NCI-H526 (cell line): ENCODE measurements around the gene INSYN2B.

Experiments
- DNase-seq, 2 experiments: peaks; one replicate each; lab custom pipeline; 2025; lab: John Stamatoyannopoulos, UW

INSYN2B gene

DNA sequence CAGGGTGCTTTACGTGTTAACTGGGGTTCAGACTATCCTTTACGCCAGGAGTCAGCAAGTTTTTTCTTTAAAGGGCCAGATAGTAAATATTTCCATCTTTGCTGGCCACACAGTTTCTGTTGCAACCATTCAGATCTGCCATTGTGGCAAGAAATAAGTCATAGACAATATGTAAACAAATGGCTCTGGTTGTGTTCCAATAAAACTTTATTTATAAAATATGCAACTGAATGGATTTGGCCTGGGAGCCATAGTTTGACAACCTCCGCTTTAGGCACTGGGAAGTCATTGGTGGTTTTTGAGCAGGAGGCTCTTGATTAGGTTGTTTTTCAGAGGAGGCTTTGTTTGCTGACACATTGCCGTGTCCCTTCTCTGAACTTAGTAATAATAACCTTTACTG is 90.7 kb downstream of the INSYN2B start:
- no peak for DNase-seq

DNA sequence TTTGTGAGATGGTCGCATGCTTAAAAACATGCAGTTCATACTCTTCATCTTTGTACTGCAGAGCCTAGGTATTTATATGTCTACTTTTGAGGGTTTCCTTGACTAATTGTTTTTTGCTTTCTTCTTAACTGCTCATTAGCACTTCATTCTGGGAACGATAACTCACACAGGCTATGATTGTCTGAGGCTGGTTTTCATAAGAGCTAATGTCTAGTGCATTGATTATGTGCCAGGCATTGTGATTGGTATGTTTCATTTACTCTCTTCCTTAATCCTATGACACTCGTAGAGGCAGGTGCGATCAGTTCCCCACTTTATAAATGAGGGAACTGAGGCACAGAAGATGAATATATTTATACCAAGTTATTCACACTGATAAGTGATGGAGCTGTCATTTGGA is 93.6 kb downstream of the INSYN2B start:
- DNase-seq, result no peak

DNA sequence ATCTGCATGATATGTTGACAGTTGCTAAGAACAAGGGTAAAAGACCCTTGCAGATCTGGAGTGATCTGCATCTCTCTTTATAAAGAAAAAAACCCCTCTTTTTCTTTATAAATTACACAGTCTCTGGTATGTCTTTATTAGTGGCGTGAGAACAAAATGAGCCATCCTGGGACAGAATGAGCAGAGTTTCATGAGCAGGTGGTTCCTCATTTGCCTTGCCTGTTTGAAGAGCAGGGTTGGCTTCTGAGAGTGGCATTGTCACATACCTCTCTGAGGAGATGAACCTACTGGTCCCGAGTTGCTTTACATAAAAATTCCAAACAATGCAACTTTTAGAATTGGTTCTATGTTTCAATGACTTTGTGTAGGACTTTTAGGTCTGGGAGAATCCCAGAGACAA is 94.3 kb downstream of the INSYN2B start:
- no peak for DNase-seq

DNA sequence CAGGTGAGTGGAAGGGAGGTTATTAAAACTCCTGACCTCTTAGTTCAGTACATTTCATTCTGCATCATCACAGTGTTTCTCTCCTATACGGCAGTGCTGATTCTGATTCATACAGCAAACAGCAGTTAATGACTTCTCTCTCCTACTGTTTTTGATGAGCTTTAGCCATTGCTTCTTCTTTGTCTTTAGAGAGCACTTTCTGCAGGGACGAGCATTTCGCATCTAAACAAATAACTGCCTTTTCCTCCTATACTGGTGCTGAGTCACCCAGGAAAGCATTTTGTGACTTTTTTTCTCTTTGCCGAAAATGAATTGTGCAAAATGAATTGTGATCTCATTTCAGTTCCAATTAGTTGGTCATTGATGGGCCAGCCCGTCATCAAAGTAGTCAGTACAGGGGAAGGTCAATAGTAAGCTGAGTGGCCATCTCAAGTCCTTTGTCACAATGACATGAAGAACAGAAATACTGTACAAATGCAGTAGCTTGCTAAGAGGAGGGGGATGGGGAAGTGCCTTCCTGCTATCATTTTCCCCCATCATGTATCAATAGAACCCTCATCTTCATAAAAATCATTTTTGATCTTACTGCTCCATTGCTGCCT is 98.5 kb downstream of the INSYN2B start:
- DNase-seq, result no peak

DNA sequence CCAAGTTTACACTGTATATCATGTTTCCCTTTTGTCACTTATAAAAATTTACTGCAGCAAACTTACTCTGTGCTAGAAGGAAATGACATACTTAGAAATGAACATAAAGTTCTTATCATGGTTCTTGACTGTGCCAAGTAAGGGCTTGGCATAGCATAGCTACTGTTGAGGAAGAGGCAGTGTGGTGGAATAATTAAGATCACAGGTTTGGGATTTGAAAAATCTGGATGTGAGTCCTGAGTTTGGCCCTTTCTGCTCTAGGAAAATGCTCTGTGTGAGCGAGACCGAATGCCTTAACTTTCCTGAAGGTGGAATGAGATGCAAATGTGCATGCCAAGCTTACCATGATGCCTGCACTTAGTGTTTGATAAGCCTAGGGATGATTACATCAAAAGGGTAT is 99.5 kb downstream of the INSYN2B start:
- no peak for DNase-seq

DNA sequence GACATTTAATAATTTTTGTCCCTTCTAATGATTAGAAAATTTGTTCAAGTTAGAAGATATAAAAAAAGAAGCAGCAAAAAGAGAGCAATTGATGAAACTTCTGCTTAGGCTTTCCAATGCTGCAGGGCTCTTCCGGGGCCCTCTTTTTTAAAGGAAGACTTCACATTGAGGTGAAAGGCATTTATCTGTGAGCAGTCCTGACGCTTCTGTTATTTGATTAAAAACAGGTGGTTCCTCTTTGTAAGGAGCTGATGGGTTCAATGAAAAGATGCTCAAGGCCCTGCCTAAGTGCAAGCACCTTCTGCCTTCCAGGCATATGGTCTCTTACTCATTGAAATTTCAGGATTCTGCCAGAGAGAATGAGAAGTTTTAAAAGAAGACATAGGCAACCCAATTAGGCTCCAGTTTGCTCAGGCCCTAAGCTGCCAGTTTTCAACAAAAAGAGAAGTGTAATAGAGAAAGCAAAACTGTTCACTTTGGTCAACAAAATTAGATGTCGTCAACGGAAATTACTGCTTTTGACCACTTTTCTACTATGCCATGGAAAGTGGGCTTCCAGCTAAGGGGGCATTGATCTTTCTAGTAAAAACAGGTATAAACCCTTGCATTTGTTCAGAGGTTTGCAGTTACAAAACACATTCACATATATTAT is 100.2 kb downstream of the INSYN2B start:
- no peak for DNase-seq

DNA sequence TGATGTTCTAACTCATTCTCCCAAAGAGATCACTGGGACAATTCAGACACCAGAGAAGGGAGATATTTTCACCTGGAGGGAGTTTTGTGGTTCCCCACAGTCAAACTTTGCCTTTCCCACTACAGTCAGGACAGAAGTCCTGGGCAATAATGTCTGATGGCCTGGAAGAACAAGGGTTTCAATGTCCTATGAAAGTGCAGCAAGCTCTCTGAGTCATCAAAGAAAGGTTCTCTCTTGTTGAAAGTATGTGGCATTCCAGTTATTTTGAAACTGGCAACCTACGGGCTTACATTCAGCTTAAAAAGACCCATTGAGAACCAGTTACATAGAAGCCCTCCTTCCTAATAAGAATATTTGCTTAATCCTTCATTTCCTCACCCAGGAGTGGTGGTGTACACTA is 103.9 kb downstream of the INSYN2B start:
- no peak for DNase-seq

DNA sequence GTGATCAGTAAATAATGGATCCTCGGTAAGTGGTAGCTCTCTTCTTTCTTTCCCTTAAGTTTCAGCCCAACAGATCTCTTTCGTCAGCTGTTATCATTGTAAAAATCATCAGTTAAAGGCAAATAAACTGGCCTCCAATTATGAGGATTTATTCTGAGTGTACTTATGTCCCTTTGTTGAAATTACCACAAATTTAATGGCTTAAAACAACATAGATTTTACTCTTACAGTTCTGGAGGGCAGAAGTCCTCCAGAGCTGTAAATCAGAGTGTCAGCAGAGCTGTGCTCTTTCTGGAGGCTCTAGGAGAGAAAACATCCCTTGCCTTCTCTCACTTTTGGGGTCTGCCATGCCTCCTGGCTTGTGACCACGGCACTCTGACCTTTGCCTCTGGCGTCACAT is 104.6 kb downstream of the INSYN2B start:
- no peak for DNase-seq

DNA sequence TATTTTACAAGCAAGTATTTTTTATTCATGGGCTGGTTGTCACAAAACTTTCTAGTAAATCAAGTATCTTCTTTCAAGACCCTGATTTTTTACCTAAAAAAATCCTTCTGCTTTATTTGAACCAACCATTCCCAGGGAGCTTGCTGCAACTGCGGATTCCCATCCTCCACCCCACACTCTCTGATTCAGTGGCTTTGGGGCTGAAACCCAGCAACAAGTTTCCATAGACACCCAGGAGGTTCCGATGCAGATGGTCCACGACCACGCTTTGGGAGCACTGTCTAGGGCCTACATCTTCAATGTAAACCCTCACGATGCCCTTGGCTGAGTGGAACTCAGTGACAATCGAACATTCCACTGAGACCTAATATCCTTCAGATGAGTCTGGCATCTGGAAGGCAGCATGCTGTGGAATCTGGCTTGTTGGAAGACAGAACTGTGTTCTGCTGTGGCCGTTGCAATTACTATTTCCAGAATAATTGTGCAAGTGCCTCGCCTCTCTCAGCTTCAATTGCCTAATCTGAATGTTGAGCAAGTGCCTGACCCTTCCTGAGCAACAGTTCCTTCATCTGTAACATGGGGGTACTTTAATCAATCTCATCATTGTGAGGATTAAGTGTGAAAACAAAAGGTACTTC is 105.1 kb downstream of the INSYN2B start:
- no peak for DNase-seq

DNA sequence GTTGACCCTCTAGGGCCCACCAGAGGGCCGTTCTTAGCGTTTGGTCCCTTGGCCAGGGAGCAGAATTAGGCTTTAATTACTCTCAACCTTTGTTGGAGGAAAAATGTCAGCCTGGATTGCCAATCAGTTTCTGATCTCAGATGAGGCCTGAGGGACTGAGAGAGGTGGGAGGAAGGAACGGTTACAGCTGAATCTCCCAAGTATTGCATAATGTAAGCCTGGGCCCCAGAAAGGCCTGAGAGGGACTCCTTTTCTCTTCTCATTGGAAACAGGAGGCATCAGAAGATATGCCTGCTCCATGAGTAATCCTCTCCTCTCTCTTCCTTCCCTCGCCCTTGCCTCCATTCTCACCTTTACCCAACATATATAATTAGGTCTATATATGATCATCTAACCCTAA is 105.7 kb downstream of the INSYN2B start:
- DNase-seq, result no peak

DNA sequence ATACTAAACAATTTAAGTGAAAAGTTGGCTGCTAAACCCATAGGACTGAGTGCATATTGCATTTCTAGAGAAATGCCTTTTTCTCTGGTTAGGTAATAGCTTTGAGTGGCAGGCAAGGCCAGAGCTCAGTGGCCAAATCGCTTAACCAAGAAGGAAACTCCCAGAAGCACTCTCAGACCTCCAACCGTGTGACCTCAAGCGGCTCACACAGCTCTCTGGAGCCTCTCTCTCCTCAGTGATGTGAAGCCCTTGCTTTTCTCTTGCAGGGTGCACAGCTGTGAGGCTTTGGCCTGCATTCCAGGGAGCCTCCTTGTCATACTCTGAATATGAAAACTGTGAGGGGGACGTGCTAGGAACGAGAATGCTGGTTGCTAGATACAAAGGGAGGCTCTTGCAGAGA is 106.7 kb downstream of the INSYN2B start:
- no peak for DNase-seq

DNA sequence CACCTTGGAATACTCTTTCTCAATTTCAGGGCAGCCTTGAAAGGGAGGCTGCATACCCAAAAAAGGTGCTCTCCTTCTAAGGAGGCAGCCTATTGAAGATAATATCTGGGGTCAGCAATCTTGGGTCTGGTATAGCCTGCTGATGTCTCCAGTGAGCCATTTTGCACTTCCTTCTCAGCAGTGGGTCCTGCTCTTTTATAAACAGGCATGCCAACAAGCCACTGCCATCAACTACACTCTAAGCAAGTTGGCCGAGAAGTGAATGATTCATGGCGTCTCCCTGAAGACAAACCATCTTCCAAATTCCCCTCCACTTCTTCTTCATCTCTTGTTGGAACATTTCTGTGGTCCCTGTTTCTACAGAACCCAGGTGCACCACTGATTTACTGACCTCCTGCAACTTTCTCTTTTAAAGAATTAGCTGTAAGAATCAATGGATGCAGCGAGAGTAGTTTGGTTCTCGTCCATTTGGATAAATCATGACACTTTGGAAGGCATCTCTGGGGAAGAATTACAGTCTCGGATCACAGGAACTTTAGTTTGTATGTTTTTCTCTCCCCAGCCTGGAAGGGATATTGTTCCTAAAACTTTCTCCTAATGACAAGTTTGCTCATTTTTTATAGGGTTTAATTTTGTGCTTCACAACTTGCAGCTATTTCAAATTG is 108.3 kb downstream of the INSYN2B start:
- DNase-seq, result no peak

DNA sequence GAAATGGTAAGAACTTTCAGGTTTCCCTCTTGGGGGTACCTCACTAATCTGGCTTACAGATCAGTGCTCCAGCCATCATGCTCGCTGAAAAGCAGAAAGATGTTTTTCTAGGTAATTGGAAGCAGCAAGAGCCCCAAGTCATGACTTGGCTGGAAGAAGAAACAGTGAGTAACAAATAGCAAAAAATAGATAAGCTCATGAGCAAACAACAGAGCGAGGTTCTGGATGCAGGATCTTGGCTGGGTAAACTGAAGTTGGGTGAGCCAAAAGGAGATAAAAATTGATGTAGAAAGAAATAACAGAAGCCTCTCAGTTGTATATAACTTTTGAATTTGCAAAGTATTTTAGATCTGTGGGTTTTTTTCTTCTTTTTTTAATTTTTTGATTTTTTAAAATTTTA is 110.1 kb downstream of the INSYN2B start:
- DNase-seq, result no peak

DNA sequence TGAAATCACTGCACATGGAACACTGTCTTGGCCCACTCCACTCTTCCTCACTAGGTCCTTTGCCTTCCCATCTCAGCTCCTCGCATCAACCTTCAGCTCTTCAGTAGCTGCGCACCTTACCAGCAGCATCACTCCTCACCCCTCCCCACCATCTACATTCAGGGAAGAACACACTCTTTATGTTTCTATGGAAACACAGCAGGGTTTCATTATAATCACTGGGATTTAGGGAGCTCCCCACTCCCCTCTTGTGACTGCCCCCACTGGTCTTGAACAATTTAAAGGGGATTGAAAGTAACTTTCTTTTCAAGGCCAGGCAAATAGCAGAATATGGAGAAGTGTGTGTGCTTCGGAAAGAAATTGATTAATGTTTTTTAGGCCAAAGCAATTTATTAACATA is 111.2 kb downstream of the INSYN2B start:
- no peak for DNase-seq

DNA sequence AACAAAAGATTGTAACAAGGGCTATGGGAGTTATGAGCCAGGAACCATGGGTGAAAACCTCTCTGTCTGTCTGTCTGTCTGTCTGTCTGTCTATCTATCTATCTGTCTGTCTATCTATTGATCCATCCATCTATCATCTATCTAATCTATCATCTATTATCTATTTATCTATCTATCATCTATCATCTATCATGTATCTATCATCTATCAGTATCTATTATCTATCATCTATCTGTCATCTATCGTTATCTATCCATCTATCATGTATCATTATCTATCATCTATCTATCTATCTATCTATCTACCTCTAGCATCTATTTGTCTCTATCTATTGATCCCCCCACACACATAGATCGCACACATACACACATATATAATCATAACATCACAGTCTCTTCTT is 112.9 kb downstream of the INSYN2B start:
- DNase-seq, result no peak

DNA sequence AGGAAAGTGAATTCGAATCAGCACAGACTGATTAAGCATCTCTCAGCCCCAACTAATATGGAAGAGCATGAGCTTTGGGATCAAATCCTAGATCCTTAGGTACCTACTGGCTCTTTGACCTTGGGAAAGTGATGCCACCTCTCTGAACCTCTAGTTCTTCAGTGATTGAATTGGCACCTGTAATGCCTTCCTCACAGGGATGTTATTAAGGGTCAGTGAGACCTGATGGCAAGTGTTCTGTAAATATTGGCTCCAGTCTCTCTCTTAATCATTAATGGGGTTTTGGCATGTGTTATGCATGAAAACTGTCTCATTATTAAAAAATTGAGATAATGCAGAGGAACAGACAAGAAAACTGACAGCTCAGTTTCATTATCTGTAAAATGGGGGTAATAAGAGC is 115.8 kb downstream of the INSYN2B start:
- no peak for DNase-seq

DNA sequence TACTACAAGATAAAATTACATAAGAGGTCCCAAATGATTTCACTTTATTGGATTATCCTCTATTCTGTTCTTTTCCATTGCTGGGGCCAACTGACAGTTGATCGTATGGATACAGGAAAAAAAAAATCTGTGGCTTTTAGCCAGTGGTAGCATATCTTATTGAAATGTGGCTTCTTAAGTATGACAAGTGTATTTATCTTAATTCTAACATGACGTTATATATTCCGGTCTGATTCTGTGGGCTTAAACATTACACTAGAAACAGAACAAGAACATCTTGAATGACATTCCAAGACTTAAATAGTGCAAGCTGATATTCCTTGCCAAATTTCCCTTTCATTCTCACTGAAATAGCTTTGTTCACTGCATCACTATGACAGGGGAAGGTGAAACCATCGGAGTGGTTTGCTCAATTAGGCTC is 117.9 kb downstream of the INSYN2B start:
- DNase-seq, result no peak

DNA sequence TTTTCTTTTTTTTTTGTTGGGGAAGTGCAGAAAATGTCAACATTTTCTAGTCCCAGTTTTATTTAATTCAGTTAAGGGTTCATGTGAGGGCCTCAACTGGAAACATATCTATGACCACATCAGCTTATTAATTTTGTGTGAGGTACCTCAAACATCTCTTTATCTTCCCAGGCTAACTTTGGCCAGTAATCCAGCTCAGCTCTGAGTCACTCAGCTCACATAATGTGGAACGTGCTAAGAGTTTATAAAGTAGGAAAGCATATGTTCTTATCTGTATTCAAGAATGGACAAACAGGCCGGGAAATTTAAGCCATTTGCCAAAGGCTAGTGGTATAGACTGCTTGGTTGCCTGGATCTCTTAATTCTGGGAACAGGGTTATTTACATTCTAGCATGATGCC is 118.4 kb downstream of the INSYN2B start:
- DNase-seq, result no peak

DNA sequence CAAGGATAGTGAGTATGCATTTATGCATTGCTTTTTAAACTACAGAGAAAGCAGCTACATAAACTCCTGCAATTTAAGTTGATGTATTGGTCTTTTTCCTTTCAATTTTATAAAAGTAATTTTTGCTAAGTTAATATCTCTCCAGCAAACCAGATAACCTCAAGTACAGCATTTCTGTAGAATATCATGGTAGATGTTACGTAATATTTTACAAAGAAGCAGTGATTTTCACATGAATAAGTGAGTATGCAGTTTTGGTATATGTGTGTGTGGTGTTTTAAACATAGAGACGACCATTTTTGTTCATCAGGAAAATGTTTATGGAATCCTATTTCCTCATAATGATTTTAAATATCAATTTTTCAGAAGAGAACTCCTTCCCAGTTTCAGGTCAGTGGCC is 118.9 kb downstream of the INSYN2B start:
- no peak for DNase-seq

DNA sequence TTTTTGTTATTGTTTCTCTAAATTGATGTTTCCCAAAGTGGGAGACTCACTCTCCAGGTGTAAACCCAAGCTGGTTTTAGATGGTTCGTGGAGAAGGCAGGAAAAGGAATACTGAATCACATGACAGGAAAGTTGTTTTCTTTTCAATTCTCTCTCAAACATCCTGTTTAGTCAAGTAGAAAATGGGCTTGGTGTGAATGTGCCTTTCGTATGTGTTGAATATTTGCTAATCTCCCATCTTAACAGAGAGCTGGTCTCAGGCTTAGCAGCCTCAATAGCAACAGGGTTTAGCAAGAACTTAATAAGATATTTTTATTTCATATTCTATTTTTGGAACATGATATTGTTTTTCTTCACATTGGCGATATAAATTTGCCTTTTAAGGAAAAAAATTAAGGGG is 119.7 kb downstream of the INSYN2B start:
- DNase-seq, result no peak

DNA sequence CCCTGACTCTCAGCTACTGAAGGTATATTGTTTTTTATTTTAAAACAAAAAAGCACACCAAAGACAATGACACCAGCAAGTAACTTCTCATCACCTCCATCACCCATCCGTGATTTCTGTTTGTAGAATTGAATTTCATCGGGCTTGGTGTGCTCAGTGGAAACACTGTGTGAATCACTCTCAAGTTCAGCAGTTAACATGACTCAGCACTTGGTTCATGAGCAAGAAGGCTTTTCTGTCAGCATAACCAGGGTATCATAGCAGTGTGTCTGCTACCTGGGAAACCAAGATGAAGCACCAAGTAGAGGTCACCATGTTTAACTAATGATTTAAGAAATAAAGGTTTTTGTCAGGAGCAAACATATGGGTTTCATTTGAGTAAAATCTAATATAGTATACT is 123.7 kb downstream of the INSYN2B start:
- no peak for DNase-seq

DNA sequence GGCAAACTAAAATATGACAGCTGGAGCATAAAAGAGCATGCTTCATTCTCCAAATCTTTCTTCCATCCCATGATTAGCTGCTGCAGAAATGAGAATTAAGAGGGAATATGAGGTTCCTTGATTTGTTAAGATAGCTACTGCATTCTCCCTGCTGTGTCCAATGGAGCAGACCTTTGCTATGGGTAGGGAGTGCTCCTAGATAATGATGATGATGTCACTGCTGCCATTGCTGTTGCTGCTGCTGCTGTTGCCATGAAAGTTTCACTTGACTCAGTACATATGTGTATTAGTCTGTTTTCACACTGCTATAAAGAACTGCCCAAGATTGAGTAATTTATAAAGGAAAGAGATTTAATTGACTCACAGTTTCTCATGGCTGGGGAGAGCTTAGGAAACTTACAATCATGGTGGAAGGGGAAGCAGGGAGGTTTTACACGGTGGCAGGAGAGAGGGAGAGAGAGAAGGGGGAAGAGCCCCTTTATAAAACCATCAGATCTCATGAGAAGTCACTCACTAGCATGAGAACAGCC is 128.9 kb downstream of the INSYN2B start:
- no peak for DNase-seq

DNA sequence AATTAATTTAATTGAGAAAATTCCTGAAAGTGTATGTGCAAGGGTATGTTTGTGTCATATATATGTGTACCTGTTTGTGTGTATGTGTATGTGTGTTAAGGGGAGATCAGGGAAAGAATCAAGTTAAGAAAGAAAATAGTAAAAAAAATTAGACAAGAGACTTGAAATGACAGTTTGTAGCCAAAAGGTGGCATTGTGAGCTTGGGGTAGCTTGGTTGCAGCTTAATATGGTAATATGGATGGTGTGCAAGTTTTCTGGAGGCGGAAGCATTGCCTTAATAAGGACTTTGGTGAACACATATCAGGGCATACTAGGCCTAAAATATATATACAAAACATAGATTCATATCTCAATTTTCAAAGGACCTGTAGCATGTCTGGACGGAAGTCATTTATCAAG is 129.9 kb downstream of the INSYN2B start:
- DNase-seq, result peak in 1 of 2 experiments; percentile 1
